ENCODE results near the gene GTF2A1. TPM values are rescaled to one million over a fixed set of nuclear protein-coding genes. Genes with fewer than 3 reads are reported as not detected.

GTF2A1 gene
- total RNA-seq, 4 donors from 2014 or later, result 32.1 to 39.7 (median 35.5) TPM

GRCh38 chr14:81200054-81200453 is 20.7 kb downstream of the GTF2A1 start:
- WGBS, 2 donors, result 90 to 93% methylated on average over 6 of the region's 6 CpGs
- intact Hi-C loops (cut with DNase I; ENCODE audit: low total_unique reads), result no loop called here
- TF ChIP-seq CTCF (IDR thresholded peaks at IDR 0.05) (no peak), POLR2A (IDR thresholded peaks at IDR 0.05) (no peak)

GRCh38 chr14:81199084-81199483 is 21.7 kb downstream of the GTF2A1 start:
- no peak overlapping the region for H3K4me3 ChIP-seq (ENCODE audit: low read depth, poor library complexity, severe bottlenecking)
- intact Hi-C loops (cut with DNase I; ENCODE audit: low total_unique reads), result no loop called here
- WGBS, 2 donors, result 91 to 94% methylated on average over 3 of the region's 3 CpGs
- no peak for TF ChIP-seq POLR2A (IDR thresholded peaks at IDR 0.05)
- no peak for TF ChIP-seq CTCF (IDR thresholded peaks at IDR 0.05)
- no peak for DNase-seq (ENCODE audit: low spot score in 2 of 2)

More at GRCh38 chr14:81200054-81200453, 20.7 kb downstream of the GTF2A1 start:
- DNase-seq (ENCODE audit: low spot score in 2 of 2), result no peak
- no peak overlapping the region for H3K4me3 ChIP-seq (ENCODE audit: low read depth, poor library complexity, severe bottlenecking)

GRCh38 chr14:81198651-81199050 is 22.1 kb downstream of the GTF2A1 start:
- no peak for TF ChIP-seq CTCF (IDR thresholded peaks at IDR 0.05)
- no peak for TF ChIP-seq POLR2A (IDR thresholded peaks at IDR 0.05)
- DNase-seq (ENCODE audit: low spot score in 2 of 2), result no peak
- H3K4me3 ChIP-seq (ENCODE audit: low read depth, poor library complexity, severe bottlenecking), result no peak overlapping the region
- WGBS, 2 donors, result 95 to 99% methylated on average over 2 of the region's 2 CpGs
- intact Hi-C loops (cut with DNase I; ENCODE audit: low total_unique reads), result no loop called here

GRCh38 chr14:81193924-81194633 is 26.7 kb downstream of the GTF2A1 start:
- TF ChIP-seq CTCF (IDR thresholded peaks at IDR 0.05), result no peak
- TF ChIP-seq POLR2A (IDR thresholded peaks at IDR 0.05), result no peak
- H3K4me3 ChIP-seq (ENCODE audit: low read depth, poor library complexity, severe bottlenecking), result no peak overlapping the region
- intact Hi-C loops (cut with DNase I; ENCODE audit: low total_unique reads), result no loop called here
- no peak for DNase-seq (ENCODE audit: low spot score in 2 of 2)
- WGBS, 2 donors, result 91 to 95% methylated on average over 3 of the region's 3 CpGs

GRCh38 chr14:81192594-81192993 is 28.2 kb downstream of the GTF2A1 start:
- WGBS, 2 donors, result 90 to 91% methylated on average over 2 of the region's 2 CpGs

More at GRCh38 chr14:81192594-81192993, 28.2 kb downstream of the GTF2A1 start:
- TF ChIP-seq POLR2A (IDR thresholded peaks at IDR 0.05) (no peak), CTCF (IDR thresholded peaks at IDR 0.05) (no peak)
- no peak for DNase-seq (ENCODE audit: low spot score in 2 of 2)
- intact Hi-C loops (cut with DNase I; ENCODE audit: low total_unique reads), result no loop called here
- H3K4me3 ChIP-seq (ENCODE audit: low read depth, poor library complexity, severe bottlenecking), result no peak overlapping the region
